ENCODE results near the gene SYT11.

- TF ChIP-seq CTCF (IDR thresholded peaks at IDR 0.05) (no peak), FOXP1 (CRISPR knock-in tag; IDR thresholded peaks at IDR 0.05; ENCODE audit: borderline replicate concordance) (no peak)
These were observed 66.1 kb downstream of the SYT11 start for GRCh38 chr1:155925506-155925905.
